ENCODE data around the gene ZNF804B.
A peak's percentile ranks its signal among the peaks of the same experiment; 100 is the strongest.

The ZNF804B gene

GRCh38 chr7:88759230-88760135, at the start of gene ZNF804B:
TSS of gene ZNF804B (plus strand) at chr7:88759700. CDS start at chr7:88759977, 277 bp downstream.
- peaks cover 50% of the 10 kb centered on the region for H3K27me3 ChIP-seq (ENCODE audit: insufficient read depth, low read length)

GRCh38 chr7:88735920-88736319, 23.6 kb upstream of the ZNF804B start:
- no peaks in the 10 kb centered on the region for H3K27me3 ChIP-seq (ENCODE audit: insufficient read depth, low read length)
- H3K36me3 ChIP-seq (ENCODE audit: insufficient read depth, low read depth, low read length): no peaks in the 10 kb centered on the region
- no peak overlapping the region for H3K4me3 ChIP-seq (ENCODE audit: low read length)
- no peak overlapping the region for H3K9ac ChIP-seq (ENCODE audit: low read depth, low read length)
- no peaks in the 10 kb centered on the region for H3K4me1 ChIP-seq (ENCODE audit: insufficient read depth, low read length)
- H3K27ac ChIP-seq (ENCODE audit: low read length): no peak overlapping the region
- no peaks in the 10 kb centered on the region for H3K9me3 ChIP-seq (ENCODE audit: insufficient read depth, low read depth, low read length)

More at GRCh38 chr7:88759230-88760135, at the start of gene ZNF804B:
- Histone ChIP-seq H3K27ac (ENCODE audit: low read length) (no peak within 1 kb of the TSS), H3K4me1 (ENCODE audit: insufficient read depth, low read length) (no peaks in the 10 kb centered on the region), H3K4me3 (ENCODE audit: low read length) (peak within 1 kb of the TSS; percentile 57), H3K9ac (ENCODE audit: low read depth, low read length) (no peak within 1 kb of the TSS), H3K9me3 (ENCODE audit: insufficient read depth, low read depth, low read length) (no peaks in the 10 kb centered on the region), H3K36me3 (ENCODE audit: insufficient read depth, low read depth, low read length) (no peaks in the 10 kb centered on the region)

DNA sequence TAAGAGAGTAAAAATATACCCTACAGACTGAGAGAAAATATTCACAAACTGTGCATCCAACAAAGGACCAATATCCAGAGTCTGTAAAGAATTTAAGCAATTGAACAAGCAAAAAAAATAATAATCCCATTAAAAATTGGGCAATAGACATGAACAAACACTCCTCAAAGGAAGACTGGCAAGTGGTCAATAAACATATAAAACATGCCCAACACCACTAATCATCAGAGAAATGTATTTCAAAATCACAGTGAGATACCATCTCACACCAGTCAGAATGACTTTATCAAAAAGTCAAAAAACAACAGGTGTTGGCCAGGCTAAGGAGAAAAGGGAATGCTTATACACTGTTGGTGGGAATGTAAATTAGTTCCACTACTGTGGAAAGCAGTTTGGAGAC, 21.9 kb upstream of the ZNF804B start:
- Histone ChIP-seq H3K4me3 (ENCODE audit: low read length) (no peak overlapping the region), H3K9me3 (ENCODE audit: insufficient read depth, low read depth, low read length) (no peaks in the 10 kb centered on the region), H3K27me3 (ENCODE audit: insufficient read depth, low read length) (no peaks in the 10 kb centered on the region), H3K27ac (ENCODE audit: low read length) (no peak overlapping the region), H3K9ac (ENCODE audit: low read depth, low read length) (no peak overlapping the region), H3K4me1 (ENCODE audit: insufficient read depth, low read length) (no peaks in the 10 kb centered on the region), H3K36me3 (ENCODE audit: insufficient read depth, low read depth, low read length) (no peaks in the 10 kb centered on the region)

GRCh38 chr7:88746126-88746525, 13.4 kb upstream of the ZNF804B start:
- H3K27me3 ChIP-seq (ENCODE audit: insufficient read depth, low read length): no peaks in the 10 kb centered on the region
- no peak overlapping the region for H3K9ac ChIP-seq (ENCODE audit: low read depth, low read length)
- no peaks in the 10 kb centered on the region for H3K36me3 ChIP-seq (ENCODE audit: insufficient read depth, low read depth, low read length)
- no peak overlapping the region for H3K4me3 ChIP-seq (ENCODE audit: low read length)
- H3K9me3 ChIP-seq (ENCODE audit: insufficient read depth, low read depth, low read length): no peaks in the 10 kb centered on the region
- H3K4me1 ChIP-seq (ENCODE audit: insufficient read depth, low read length): no peaks in the 10 kb centered on the region
- H3K27ac ChIP-seq (ENCODE audit: low read length): no peak overlapping the region

DNA sequence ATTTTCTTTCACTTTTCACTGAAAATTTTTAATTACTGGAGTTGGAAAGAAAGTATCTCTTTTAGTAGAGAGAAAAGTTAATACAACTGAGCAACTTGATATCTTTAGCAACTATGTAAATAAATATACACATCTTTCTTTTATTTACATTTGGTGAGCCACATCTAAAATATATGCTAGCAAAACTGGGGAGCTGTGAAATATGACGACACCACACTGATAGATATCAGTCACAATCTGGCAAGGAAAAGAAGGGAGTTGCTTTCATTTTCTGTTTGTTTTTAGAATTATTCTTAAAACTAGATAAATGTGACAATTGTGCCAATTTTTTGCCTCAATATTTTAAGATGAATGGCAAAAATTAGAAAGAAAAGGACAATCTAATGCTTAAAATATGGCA, 2.7 kb upstream of the ZNF804B start:
- Histone ChIP-seq H3K9me3 (ENCODE audit: insufficient read depth, low read depth, low read length) (no peaks in the 10 kb centered on the region), H3K36me3 (ENCODE audit: insufficient read depth, low read depth, low read length) (no peaks in the 10 kb centered on the region), H3K4me3 (ENCODE audit: low read length) (no peak overlapping the region), H3K4me1 (ENCODE audit: insufficient read depth, low read length) (no peaks in the 10 kb centered on the region), H3K27me3 (ENCODE audit: insufficient read depth, low read length) (peaks cover 49% of the 10 kb centered on the region), H3K27ac (ENCODE audit: low read length) (no peak overlapping the region), H3K9ac (ENCODE audit: low read depth, low read length) (no peak overlapping the region)

GRCh38 chr7:88757371-88757770, 2.1 kb upstream of the ZNF804B start:
- Histone ChIP-seq H3K36me3 (ENCODE audit: insufficient read depth, low read depth, low read length) (no peaks in the 10 kb centered on the region), H3K27me3 (ENCODE audit: insufficient read depth, low read length) (peaks cover 50% of the 10 kb centered on the region), H3K4me3 (ENCODE audit: low read length) (no peak overlapping the region), H3K9ac (ENCODE audit: low read depth, low read length) (no peak overlapping the region), H3K9me3 (ENCODE audit: insufficient read depth, low read depth, low read length) (no peaks in the 10 kb centered on the region), H3K4me1 (ENCODE audit: insufficient read depth, low read length) (no peaks in the 10 kb centered on the region), H3K27ac (ENCODE audit: low read length) (no peak overlapping the region)

DNA sequence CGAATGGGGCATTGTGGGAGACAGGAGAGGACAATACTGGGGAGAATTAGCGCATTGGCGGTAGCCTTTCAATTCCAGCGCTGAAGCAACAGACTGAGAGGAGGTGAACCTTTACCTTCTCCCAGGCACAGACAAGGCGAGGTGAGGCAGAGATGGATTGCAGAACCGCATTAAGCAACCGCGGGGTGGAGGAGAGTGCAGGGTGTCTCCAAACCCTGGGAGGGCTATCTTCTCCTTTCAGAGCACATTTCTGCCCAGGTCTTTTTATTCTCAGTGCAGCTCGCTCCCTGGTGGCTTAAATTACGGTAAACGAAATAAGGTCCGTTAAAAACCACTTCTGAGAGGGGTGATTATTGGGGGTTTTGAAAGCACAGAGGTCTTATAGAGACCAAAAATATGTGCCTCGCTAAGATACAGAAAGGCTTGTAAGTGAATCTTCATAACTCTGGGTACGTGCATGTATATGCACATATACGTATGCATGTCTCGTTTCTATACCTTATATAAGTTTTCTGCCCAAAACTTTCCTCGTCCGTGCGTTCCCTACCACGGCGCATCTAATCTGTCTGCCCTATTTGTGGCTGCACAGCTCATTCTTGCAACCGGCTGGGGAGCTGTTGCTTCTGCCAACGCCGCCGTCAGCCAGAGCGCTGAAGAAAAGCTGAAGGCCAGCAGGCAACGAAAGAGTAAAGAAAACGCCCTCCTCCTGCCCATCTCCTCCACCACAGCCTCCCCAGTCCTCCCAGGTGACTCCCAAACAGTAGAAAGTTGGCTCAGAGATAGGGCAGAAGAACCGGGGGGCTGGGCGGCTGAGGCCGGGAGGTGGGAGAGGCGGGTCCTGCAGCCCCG, 895 bp upstream of the ZNF804B start:
- H3K9ac ChIP-seq (ENCODE audit: low read depth, low read length): no peak overlapping the region
- no peak overlapping the region for H3K27ac ChIP-seq (ENCODE audit: low read length)
- peak overlapping the region; percentile 57 for H3K4me3 ChIP-seq (ENCODE audit: low read length)
- H3K27me3 ChIP-seq (ENCODE audit: insufficient read depth, low read length): peaks cover 50% of the 10 kb centered on the region
- no peaks in the 10 kb centered on the region for H3K9me3 ChIP-seq (ENCODE audit: insufficient read depth, low read depth, low read length)
- H3K36me3 ChIP-seq (ENCODE audit: insufficient read depth, low read depth, low read length): no peaks in the 10 kb centered on the region
- no peaks in the 10 kb centered on the region for H3K4me1 ChIP-seq (ENCODE audit: insufficient read depth, low read length)

GRCh38 chr7:88760136-88760515, 626 bp downstream of the ZNF804B start:
- Histone ChIP-seq H3K27me3 (ENCODE audit: insufficient read depth, low read length) (peaks cover 50% of the 10 kb centered on the region), H3K9ac (ENCODE audit: low read depth, low read length) (no peak overlapping the region)

GRCh38 chr7:88761779-88762178, 2.3 kb downstream of the ZNF804B start:
- no peak overlapping the region for H3K27ac ChIP-seq (ENCODE audit: low read length)
- no peaks in the 10 kb centered on the region for H3K36me3 ChIP-seq (ENCODE audit: insufficient read depth, low read depth, low read length)
- no peaks in the 10 kb centered on the region for H3K4me1 ChIP-seq (ENCODE audit: insufficient read depth, low read length)
- no peaks in the 10 kb centered on the region for H3K9me3 ChIP-seq (ENCODE audit: insufficient read depth, low read depth, low read length)
- H3K27me3 ChIP-seq (ENCODE audit: insufficient read depth, low read length): peaks cover 50% of the 10 kb centered on the region
- H3K9ac ChIP-seq (ENCODE audit: low read depth, low read length): no peak overlapping the region
- H3K4me3 ChIP-seq (ENCODE audit: low read length): no peak overlapping the region

More at GRCh38 chr7:88760136-88760515, 626 bp downstream of the ZNF804B start:
- Histone ChIP-seq H3K27ac (ENCODE audit: low read length) (no peak overlapping the region), H3K9me3 (ENCODE audit: insufficient read depth, low read depth, low read length) (no peaks in the 10 kb centered on the region), H3K36me3 (ENCODE audit: insufficient read depth, low read depth, low read length) (no peaks in the 10 kb centered on the region), H3K4me3 (ENCODE audit: low read length) (peak overlapping the region; percentile 57), H3K4me1 (ENCODE audit: insufficient read depth, low read length) (no peaks in the 10 kb centered on the region)

GRCh38 chr7:88771417-88771816, 11.9 kb downstream of the ZNF804B start:
- Histone ChIP-seq H3K4me3 (ENCODE audit: low read length) (no peak overlapping the region), H3K9ac (ENCODE audit: low read depth, low read length) (no peak overlapping the region), H3K9me3 (ENCODE audit: insufficient read depth, low read depth, low read length) (no peaks in the 10 kb centered on the region), H3K27ac (ENCODE audit: low read length) (no peak overlapping the region), H3K4me1 (ENCODE audit: insufficient read depth, low read length) (no peaks in the 10 kb centered on the region), H3K27me3 (ENCODE audit: insufficient read depth, low read length) (no peaks in the 10 kb centered on the region), H3K36me3 (ENCODE audit: insufficient read depth, low read depth, low read length) (no peaks in the 10 kb centered on the region)

GRCh38 chr7:88772776-88773175, 13.3 kb downstream of the ZNF804B start:
- Histone ChIP-seq H3K27me3 (ENCODE audit: insufficient read depth, low read length) (no peaks in the 10 kb centered on the region), H3K4me3 (ENCODE audit: low read length) (no peak overlapping the region), H3K27ac (ENCODE audit: low read length) (no peak overlapping the region), H3K9me3 (ENCODE audit: insufficient read depth, low read depth, low read length) (no peaks in the 10 kb centered on the region), H3K36me3 (ENCODE audit: insufficient read depth, low read depth, low read length) (no peaks in the 10 kb centered on the region), H3K9ac (ENCODE audit: low read depth, low read length) (no peak overlapping the region), H3K4me1 (ENCODE audit: insufficient read depth, low read length) (no peaks in the 10 kb centered on the region)
